Stimulated activated CD4-positive, alpha-beta T cell treated with anti-CD3 and anti-CD28 coated beads, Interleukin-2, amount 100 ng/mL, for 24 hours (primary cell): ENCODE data around the gene LTBP1.

ENCODE experiments used
- DNase-seq, 2 donors: peaks; one replicate each; pipeline ENCODE4 v3.0.0-alpha.2; 2020

LTBP1 gene

DNA sequence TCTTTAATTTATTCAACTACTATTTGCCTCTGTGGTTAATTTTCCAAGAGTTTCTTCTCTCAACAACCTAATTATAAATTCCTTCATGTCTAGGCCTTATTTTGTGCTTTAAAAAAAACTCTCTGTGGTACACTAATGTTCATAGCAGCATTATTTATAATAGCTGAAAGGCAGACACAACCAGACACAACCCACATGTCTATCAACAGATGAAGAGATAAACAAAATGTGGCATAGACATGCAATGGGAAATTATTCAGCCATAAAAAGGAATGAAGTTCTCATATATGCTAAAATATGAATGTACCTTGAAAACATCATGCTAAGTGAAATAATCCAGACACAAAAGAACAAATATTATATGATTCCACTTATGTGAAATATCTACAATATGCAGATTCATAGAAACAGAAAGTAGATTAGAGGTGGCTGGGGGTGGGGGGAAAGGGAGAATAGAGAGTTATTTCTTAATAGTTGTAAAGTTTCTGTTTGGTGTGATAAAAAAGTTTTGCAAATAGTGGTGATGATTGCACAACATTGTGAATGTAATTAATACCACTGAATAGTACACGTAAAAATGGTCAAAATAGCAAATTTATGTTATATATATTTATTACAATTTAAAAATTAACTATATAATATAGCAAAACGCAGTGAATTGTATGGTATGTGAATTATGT lies 501.6 kb downstream of the LTBP1 start:
- no peak for DNase-seq
